MM.1S (cell line): ENCODE data around the gene IFT80.
"Not testable (repeated sequence)": the region's sequence is repeated elsewhere in the genome, so short reads cannot be mapped to it uniquely, and the experiment has no call there.

Source experiments
- DNase-seq: peaks from one replicate; pipeline ENCODE4 v3.0.0-alpha.2; 2015
- H2AFZ ChIP-seq: fragments of 300-600 bp; sonication (generic); 2 replicates; pipeline ENCODE4 v1.6.0; 2016; ENCODE audit warnings: antibody characterized with exemption, low read length
- H3F3A ChIP-seq: fragments of 300-600 bp; sonication (generic); 2 replicates; pipeline ENCODE4 v1.6.1; 2016; ENCODE audit warnings: mild to moderate bottlenecking, antibody characterized with exemption, low read length, moderate library complexity, mixed read lengths; ENCODE audit not compliant: insufficient read depth
- H3K27ac ChIP-seq: fragments of 300-600 bp; sonication (generic); 2 replicates; pipeline ENCODE4 v1.5.1; 2016; ENCODE audit warnings: mild to moderate bottlenecking, low read length
- H3K27me3 ChIP-seq: fragments of 300-600 bp; sonication (generic); replicated peaks from 2 replicates; pipeline ENCODE4 v1.6.0; 2016; ENCODE audit warnings: low read length; ENCODE audit not compliant: insufficient read depth
- H3K36me3 ChIP-seq: fragments of 300-600 bp; sonication (generic); replicated peaks from 2 replicates; pipeline ENCODE4 v1.6.1; 2016; ENCODE audit warnings: mild to moderate bottlenecking, low read length, mixed read lengths; ENCODE audit not compliant: insufficient read depth
- H3K4me1 ChIP-seq: fragments of 300-600 bp; sonication (generic); 2 replicates; pipeline ENCODE4 v1.6.1; 2016; ENCODE audit warnings: low read length, mixed read lengths
- H3K4me2 ChIP-seq: fragments of 300-600 bp; sonication (generic); 2 replicates; pipeline ENCODE4 v1.6.0; 2016; ENCODE audit warnings: low read depth, low read length
- H3K4me3 ChIP-seq: fragments of 300-600 bp; sonication (generic); 2 replicates; pipeline ENCODE4 v1.5.1; 2016; ENCODE audit warnings: low read length, mixed read lengths
- H3K79me2 ChIP-seq: fragments of 300-600 bp; sonication (generic); 2 replicates; pipeline ENCODE4 v1.6.1; 2016; ENCODE audit warnings: mixed run types, low read length, mixed read lengths
- H3K9ac ChIP-seq: fragments of 300-600 bp; sonication (generic); 2 replicates; pipeline ENCODE4 v1.6.1; 2016; ENCODE audit warnings: low read length, mixed read lengths
- H3K9me2 ChIP-seq: fragments of 300-600 bp; sonication (generic); replicated peaks from 2 replicates; pipeline ENCODE4 v1.6.1; 2016; ENCODE audit warnings: mild to moderate bottlenecking, low read length, mixed read lengths; ENCODE audit not compliant: insufficient read depth
- H3K9me3 ChIP-seq: fragments of 300-600 bp; sonication (generic); replicated peaks from 2 replicates; pipeline ENCODE4 v1.6.1; 2016; ENCODE audit warnings: mild to moderate bottlenecking, low read length, mixed read lengths; ENCODE audit not compliant: insufficient read depth
- H4K20me1 ChIP-seq: fragments of 300-600 bp; sonication (generic); 2 replicates; pipeline ENCODE4 v1.6.1; 2016; ENCODE audit warnings: mild to moderate bottlenecking, low read length, moderate library complexity, mixed read lengths; ENCODE audit not compliant: insufficient read depth
- EZH2 ChIP-seq: fragments of 300-600 bp; sonication (generic); optimal IDR thresholded peaks from 2 replicates; pipeline ENCODE3; 2017; ENCODE audit warnings: low read depth, mild to moderate bottlenecking, antibody characterized with exemption, low read length, mixed read lengths
- EZH2phosphoT487 ChIP-seq: fragments of 300-600 bp; sonication (generic); IDR thresholded peaks from 2 replicates; pipeline ENCODE4 v1.6.1; 2018; ENCODE audit warnings: antibody characterized with exemption, low read length
- TF ChIP-seq, protein P1 (sequence below): fragments of 300-600 bp; sonication (generic); IDR thresholded peaks from 2 replicates; pipeline ENCODE4 v1.5.1; 2016; ENCODE audit warnings: antibody characterized with exemption, low read length, mixed read lengths

The IFT80 gene

DNA sequence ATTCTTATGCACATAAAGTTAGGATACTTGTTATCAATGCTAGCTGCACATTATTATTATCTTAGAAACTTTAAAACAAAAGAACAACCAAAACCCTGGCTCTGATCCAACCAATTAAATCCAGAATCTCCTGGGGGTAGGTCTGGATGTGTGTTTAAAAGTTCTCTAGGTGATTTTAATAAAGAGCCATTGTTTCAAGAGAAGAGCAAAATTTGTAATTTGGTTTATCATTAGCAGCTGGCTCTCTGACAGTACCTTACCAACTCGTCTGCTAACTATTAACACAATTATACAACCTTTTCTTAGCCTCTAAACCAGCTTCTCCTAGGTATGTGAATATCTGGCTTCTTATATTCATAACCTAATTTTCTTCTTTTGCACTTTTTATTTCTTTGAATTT is 68.9 kb downstream of the IFT80 start:
- Histone ChIP-seq H3K79me2 (no peaks in the 10 kb centered on the region), H3K27ac (no peak overlapping the region)

DNA sequence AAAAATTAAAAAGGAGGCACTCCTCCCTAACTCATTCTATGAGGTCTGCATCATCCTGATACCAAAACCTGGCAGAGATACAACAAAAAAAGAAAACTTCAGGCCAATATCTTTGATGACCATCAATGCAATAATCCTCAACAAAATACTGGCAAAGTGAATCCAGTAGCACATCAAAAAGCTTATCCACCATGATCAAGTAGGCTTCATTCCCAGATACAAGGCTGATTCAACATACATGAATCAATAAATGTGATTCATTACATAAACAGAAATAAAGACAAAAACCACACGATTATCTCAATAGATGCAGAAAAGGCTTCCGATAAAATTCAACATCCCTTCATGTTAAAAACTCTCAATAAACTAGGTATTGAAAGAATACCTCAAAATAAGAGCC is 72.7 kb downstream of the IFT80 start:
- not testable (repeated sequence) for H3K36me3 ChIP-seq, H3K9ac ChIP-seq, H3K4me2 ChIP-seq, H4K20me1 ChIP-seq, H3K9me2 ChIP-seq, H3K79me2 ChIP-seq, DNase-seq, H3K9me3 ChIP-seq, H2AFZ ChIP-seq, H3K4me1 ChIP-seq, H3K27ac ChIP-seq, H3F3A ChIP-seq, H3K27me3 ChIP-seq, H3K4me3 ChIP-seq

More for the DNA sequence above, 68.9 kb downstream of the IFT80 start:
- Histone ChIP-seq H3K4me1 (no peaks in the 10 kb centered on the region), H3F3A (no peaks in the 10 kb centered on the region), H3K9ac (no peak overlapping the region), H3K9me2 (no peaks in the 10 kb centered on the region), H4K20me1 (no peaks in the 10 kb centered on the region), H3K4me2 (no peak overlapping the region), H2AFZ (no peak overlapping the region), H3K4me3 (no peak overlapping the region), H3K9me3 (no peaks in the 10 kb centered on the region), H3K27me3 (no peaks in the 10 kb centered on the region), H3K36me3 (no peaks in the 10 kb centered on the region)
- DNase-seq = no peak
- TF ChIP-seq, protein P1, sequence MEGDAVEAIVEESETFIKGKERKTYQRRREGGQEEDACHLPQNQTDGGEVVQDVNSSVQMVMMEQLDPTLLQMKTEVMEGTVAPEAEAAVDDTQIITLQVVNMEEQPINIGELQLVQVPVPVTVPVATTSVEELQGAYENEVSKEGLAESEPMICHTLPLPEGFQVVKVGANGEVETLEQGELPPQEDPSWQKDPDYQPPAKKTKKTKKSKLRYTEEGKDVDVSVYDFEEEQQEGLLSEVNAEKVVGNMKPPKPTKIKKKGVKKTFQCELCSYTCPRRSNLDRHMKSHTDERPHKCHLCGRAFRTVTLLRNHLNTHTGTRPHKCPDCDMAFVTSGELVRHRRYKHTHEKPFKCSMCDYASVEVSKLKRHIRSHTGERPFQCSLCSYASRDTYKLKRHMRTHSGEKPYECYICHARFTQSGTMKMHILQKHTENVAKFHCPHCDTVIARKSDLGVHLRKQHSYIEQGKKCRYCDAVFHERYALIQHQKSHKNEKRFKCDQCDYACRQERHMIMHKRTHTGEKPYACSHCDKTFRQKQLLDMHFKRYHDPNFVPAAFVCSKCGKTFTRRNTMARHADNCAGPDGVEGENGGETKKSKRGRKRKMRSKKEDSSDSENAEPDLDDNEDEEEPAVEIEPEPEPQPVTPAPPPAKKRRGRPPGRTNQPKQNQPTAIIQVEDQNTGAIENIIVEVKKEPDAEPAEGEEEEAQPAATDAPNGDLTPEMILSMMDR = no peak
- TF ChIP-seq EZH2 (no peak), EZH2phosphoT487 (no peak)

DNA sequence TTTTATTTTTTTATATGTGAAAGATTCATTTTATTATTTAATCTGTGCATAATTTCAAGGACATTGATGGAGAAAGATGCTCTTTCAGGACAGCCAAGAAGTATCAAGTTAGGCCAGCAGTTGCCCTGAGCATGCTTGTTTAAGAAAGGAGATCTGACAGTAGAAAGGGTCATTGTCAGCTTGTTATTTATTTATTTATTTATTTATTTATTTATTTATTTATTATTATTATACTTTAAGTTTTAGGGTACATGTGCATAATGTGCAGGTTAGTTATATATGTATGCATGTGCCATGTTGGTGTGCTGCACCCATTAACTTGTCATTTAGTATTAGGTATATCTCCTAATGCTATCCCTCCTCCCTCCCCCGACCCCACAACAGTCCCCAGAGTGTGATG is 77.2 kb downstream of the IFT80 start:
- not testable (repeated sequence) for H3K9ac ChIP-seq, H3K36me3 ChIP-seq, H3K9me2 ChIP-seq, H3K79me2 ChIP-seq, H3K27me3 ChIP-seq, H3K9me3 ChIP-seq, H3K27ac ChIP-seq, H2AFZ ChIP-seq, H3K4me3 ChIP-seq, H3K4me2 ChIP-seq, H3K4me1 ChIP-seq, DNase-seq, H4K20me1 ChIP-seq, H3F3A ChIP-seq

DNA sequence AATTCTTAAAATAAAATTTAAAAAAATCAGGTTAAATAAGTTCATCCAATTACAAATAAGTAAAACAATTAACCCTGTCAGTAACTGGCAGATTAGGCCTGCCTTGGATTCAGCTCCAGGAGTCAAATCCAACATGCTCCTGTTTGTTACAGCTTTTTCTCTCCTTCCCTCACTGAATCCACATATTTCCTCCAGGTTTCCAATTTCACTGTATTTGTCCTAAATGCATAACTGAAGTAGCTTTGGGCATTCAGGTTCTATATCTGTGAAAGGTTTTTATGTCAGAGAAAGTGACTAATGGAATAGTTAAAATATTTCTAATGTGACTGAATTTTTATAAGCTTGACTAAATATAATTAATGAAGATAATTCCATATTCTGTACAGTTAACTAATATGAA is 79.7 kb downstream of the IFT80 start:
- DNase-seq = no peak
- TF ChIP-seq EZH2phosphoT487 (no peak), EZH2 (no peak)
- TF ChIP-seq, protein P1 = no peak

More for the DNA sequence above, 79.7 kb downstream of the IFT80 start:
- H3K27ac ChIP-seq = no peak overlapping the region
- H3K4me1 ChIP-seq = no peaks in the 10 kb centered on the region
- no peaks in the 10 kb centered on the region for H3K27me3 ChIP-seq
- H4K20me1 ChIP-seq = no peaks in the 10 kb centered on the region
- H3F3A ChIP-seq = no peaks in the 10 kb centered on the region
- no peak overlapping the region for H3K9ac ChIP-seq
- no peak overlapping the region for H3K4me2 ChIP-seq
- H3K9me2 ChIP-seq = no peaks in the 10 kb centered on the region
- no peak overlapping the region for H2AFZ ChIP-seq
- H3K79me2 ChIP-seq = no peaks in the 10 kb centered on the region
- H3K9me3 ChIP-seq = no peaks in the 10 kb centered on the region
- no peak overlapping the region for H3K4me3 ChIP-seq
- H3K36me3 ChIP-seq = no peaks in the 10 kb centered on the region
